B cell (primary cell): ENCODE results near the gene FAM81A.

Experiments used
- EZH2 ChIP-seq: IDR thresholded peaks from 2 replicates; pipeline ENCODE4 v1.6.1; 2012; ENCODE audit warnings: borderline replicate concordance, low read depth, mild to moderate bottlenecking, moderate library complexity, low read length; ENCODE audit not compliant: insufficient read depth, poor library complexity, severe bottlenecking
- TF ChIP-seq, protein P1 (sequence below): fragments of 200-600 bp; IDR thresholded peaks from one replicate; pipeline ENCODE4 v1.8.0; 2022; ENCODE audit warnings: antibody characterized with exemption, mild to moderate bottlenecking

DNA sequence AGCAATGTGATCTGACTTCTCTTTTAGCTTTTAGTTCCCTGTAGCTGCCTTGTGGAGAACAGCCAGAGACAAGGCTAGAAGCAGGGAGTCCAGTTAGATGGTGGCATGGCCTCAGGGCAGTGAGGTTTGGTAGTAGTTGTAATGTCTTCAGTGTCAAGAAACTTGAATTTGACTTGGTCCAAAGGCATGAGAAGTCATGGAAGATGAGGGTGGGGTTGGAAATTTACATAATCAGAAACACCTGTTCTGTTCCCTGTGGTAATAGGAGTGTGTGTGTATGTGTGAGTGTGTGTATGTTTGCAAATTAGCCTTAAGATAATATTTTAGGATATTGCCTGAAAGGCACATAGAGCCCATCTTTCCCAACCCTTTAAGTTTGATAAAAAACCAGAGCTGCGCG, 118.4 kb downstream of the FAM81A start:
- no peak for TF ChIP-seq EZH2
- TF ChIP-seq, protein P1, sequence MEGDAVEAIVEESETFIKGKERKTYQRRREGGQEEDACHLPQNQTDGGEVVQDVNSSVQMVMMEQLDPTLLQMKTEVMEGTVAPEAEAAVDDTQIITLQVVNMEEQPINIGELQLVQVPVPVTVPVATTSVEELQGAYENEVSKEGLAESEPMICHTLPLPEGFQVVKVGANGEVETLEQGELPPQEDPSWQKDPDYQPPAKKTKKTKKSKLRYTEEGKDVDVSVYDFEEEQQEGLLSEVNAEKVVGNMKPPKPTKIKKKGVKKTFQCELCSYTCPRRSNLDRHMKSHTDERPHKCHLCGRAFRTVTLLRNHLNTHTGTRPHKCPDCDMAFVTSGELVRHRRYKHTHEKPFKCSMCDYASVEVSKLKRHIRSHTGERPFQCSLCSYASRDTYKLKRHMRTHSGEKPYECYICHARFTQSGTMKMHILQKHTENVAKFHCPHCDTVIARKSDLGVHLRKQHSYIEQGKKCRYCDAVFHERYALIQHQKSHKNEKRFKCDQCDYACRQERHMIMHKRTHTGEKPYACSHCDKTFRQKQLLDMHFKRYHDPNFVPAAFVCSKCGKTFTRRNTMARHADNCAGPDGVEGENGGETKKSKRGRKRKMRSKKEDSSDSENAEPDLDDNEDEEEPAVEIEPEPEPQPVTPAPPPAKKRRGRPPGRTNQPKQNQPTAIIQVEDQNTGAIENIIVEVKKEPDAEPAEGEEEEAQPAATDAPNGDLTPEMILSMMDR = no peak
